Measurements from ENCODE around the gene LTK. TPM values are rescaled to one million over a fixed set of nuclear protein-coding genes. Genes with fewer than 3 reads are reported as not detected.
A peak's percentile ranks its signal among the peaks of the same experiment; 100 is the strongest.

The LTK gene
- total and polyA plus RNA-seq, 2 of the 8 experiments (the other 6 are each of a cell fraction or from before 2014, with no cell fraction given): 0.05 to 0.19 TPM

DNA sequence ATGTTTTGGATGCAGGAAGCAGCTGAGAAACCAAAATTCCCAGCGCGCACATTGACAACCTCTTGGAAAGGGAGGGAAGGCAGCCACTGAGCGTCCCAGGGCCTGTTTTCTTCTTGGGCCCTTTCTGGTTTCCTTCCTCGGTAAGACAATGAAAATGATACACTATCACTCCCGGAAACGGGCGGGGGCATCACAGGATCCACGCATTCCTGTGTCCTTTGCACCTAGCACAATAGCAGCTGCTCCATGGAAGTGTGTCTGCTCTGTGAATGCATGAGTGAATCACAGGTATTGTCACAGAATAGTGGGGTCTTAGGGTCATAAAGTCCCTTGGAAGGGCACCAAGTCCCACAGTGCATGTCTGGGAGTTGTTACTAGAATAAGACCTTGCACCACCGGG is 26.2 kb downstream of the LTK start:
- peak overlapping the region; percentile 96 for H3K56ac ChIP-seq (replicated peaks; ENCODE audit: insufficient read length, low read depth, low read length)
- 90% methylated on average over 8 of the region's 9 CpGs; no CpG with 5 or more reads in 1 of the 2 experiments for WGBS, 2 experiments (ENCODE audit: extremely low coverage in 1 of 2, insufficient coverage in 1 of 2, insufficient read length in 1 of 2, insufficient replicate concordance in 2 of 2, low coverage in 1 of 2, low lambda C conversion rate in 2 of 2, missing lambda C conversion rate in 1 of 2)
- no peaks in the 10 kb centered on the region for H3K9me3 ChIP-seq (ENCODE audit: insufficient read depth in 2 of 2, low read depth in 1 of 2, low read length in 1 of 2)
- H3K79me1 ChIP-seq (ENCODE audit: low read depth, low read length): no peaks in the 10 kb centered on the region
- H3K14ac ChIP-seq (ENCODE audit: insufficient read length): no peak overlapping the region
- H3K18ac ChIP-seq (ENCODE audit: extremely low read depth, low read length): no peak overlapping the region
- H3K79me2 ChIP-seq (ENCODE audit: control insufficient read depth in 1 of 2, insufficient read depth in 2 of 2, low read length in 2 of 2): no peaks in the 10 kb centered on the region
- TF ChIP-seq, protein P1, sequence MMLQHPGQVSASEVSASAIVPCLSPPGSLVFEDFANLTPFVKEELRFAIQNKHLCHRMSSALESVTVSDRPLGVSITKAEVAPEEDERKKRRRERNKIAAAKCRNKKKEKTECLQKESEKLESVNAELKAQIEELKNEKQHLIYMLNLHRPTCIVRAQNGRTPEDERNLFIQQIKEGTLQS (IDR thresholded peaks at IDR 0.05; ENCODE audit: insufficient read depth, low read depth, low read length): no peak
- TF ChIP-seq SIX5 (IDR thresholded peaks at IDR 0.05; ENCODE audit: low read depth, low read length) (no peak), CHD2 (IDR thresholded peaks at IDR 0.05; ENCODE audit: low read length) (no peak), NRF1 (IDR thresholded peaks at IDR 0.05; ENCODE audit: low read depth, low read length) (no peak), MAFK (IDR thresholded peaks at IDR 0.05; ENCODE audit: low read depth, low read length) (no peak), PHF8 (conservative IDR thresholded peaks at IDR 0.05; ENCODE audit: low read depth, low read length) (no peak), POLR2A (IDR thresholded peaks at IDR 0.05; ENCODE audit: control extremely low read depth in 1 of 2, low read depth in 2 of 2, low read length in 2 of 2) (no peak), ASH2L (IDR thresholded peaks at IDR 0.05; ENCODE audit: low read length) (no peak), JUND (IDR thresholded peaks at IDR 0.05; ENCODE audit: low read length) (no peak), CHD1 (IDR thresholded peaks at IDR 0.05; ENCODE audit: low read depth, low read length) (no peak), HDAC2 (IDR thresholded peaks at IDR 0.05; ENCODE audit: borderline replicate concordance in 1 of 2, low read depth in 2 of 2, low read length in 2 of 2) (no peak)
- H4K5ac ChIP-seq (ENCODE audit: insufficient read length, low read depth, low read length): no peak overlapping the region
- no peak overlapping the region for H3K4ac ChIP-seq (replicated peaks; ENCODE audit: insufficient read length, low read depth, low read length)
- H3K27me3 ChIP-seq (replicated peaks in 1 of 4; ENCODE audit: control insufficient read depth in 3 of 4, extremely low read depth in 1 of 4, insufficient read depth in 3 of 4, low read length in 3 of 4): peaks cover 14 to 18% (median 16%) of the 10 kb centered on the region in 4 experiments
- H3K36me3 ChIP-seq (ENCODE audit: control insufficient read depth in 2 of 4, insufficient read depth in 4 of 4, low read length in 3 of 4): peaks cover 0 to 4% (median 0%) of the 10 kb centered on the region in 4 experiments; a peak in 1 of 8 replicates
- no peak overlapping the region for H2BK5ac ChIP-seq (ENCODE audit: low read depth, low read length)
- no peak overlapping the region for H2BK12ac ChIP-seq (ENCODE audit: low read depth, low read length)
- DNase-seq (ENCODE audit: low read depth in 1 of 2, low spot score in 2 of 2) (no peak), FAIRE-seq (no peak)
- no peaks in the 10 kb centered on the region; a peak in 1 of 7 replicates for H3K4me1 ChIP-seq (replicated peaks in 1 of 4; ENCODE audit: control insufficient read depth in 3 of 4, insufficient read depth in 4 of 4, low read length in 3 of 4)
- ChIA-PET POLR2A (ENCODE audit: partially characterized antibody) (no interaction called here), CTCF (ENCODE audit: partially characterized antibody) (interaction anchor here (2.9 kb wide), 1 partner anchor 21 kb away, joined by 9 read pairs; no protein-coding TSS in a partner anchor)
- H2AFZ ChIP-seq (ENCODE audit: low read length): no peak overlapping the region
- H3K4me2 ChIP-seq (ENCODE audit: insufficient read depth in 1 of 2, low read depth in 2 of 2, low read length in 2 of 2): no peak overlapping the region
- no peak overlapping the region for H2BK15ac ChIP-seq (ENCODE audit: low read length)
- H2BK120ac ChIP-seq (replicated peaks; ENCODE audit: low read depth, low read length): no peak overlapping the region
- H4K20me1 ChIP-seq (replicated peaks in 1 of 2; ENCODE audit: control insufficient read depth in 1 of 2, insufficient read depth in 2 of 2, low read length in 2 of 2): peaks cover 0 to 3% of the 10 kb centered on the region in 2 experiments
- no peak overlapping the region for H2BK20ac ChIP-seq (ENCODE audit: low read length)
- H4K91ac ChIP-seq (replicated peaks; ENCODE audit: insufficient read length, low read length): no peak overlapping the region
- no peak overlapping the region for H3K27ac ChIP-seq (ENCODE audit: low read depth, low read length)
- H4K8ac ChIP-seq (ENCODE audit: extremely low read depth, insufficient read depth, low read length): no peak overlapping the region
- peak overlapping the region; percentile 88; the same call in 1 of the 2 replicates for H2AK5ac ChIP-seq (ENCODE audit: low read depth, low read length)
- H3K23me2 ChIP-seq (ENCODE audit: low read depth, low read length): peaks cover 4% of the 10 kb centered on the region; the same call in 1 of the 2 replicates
- no peak overlapping the region for H3K9ac ChIP-seq (replicated peaks in 1 of 4; ENCODE audit: extremely low read depth in 1 of 4, low read depth in 3 of 4, low read length in 3 of 4)
- H3K23ac ChIP-seq (ENCODE audit: insufficient read length): no peak overlapping the region
- H3K4me3 ChIP-seq (ENCODE audit: extremely low read depth in 1 of 4, insufficient read depth in 2 of 4, low read depth in 3 of 4, low read length in 4 of 4): no peak overlapping the region

All from H1 (cell line).